Right lobe of liver (tissue), 4 donors: ENCODE results near the gene DNAJC15.

Experiments used
- CTCF ChIP-seq, 4 donors: fragments of 200-600 bp in 3 of 4; fragments of 450-650 bp in 1 of 4; IDR thresholded peaks; one replicate each; pipeline versions ENCODE4 v1.5.1 to v1.8.0; 2016 to 2022; ENCODE audit warnings: antibody characterized with exemption in 4 of 4, mild to moderate bottlenecking in 2 of 4
- POLR2A ChIP-seq: fragments of 450-650 bp; IDR thresholded peaks from one replicate; pipeline ENCODE4 v1.6.1; 2017; ENCODE audit warnings: antibody characterized with exemption, mild to moderate bottlenecking
- donor health status: DM: no; HTN: no; CAD: no.
- donor health status: DM: no; HTN: no; CAD: no.
- donor health status: DM: no; HTN: yes; CAD: no.

- TF ChIP-seq CTCF (IDR thresholded peaks at IDR 0.05) (no peak), POLR2A (no peak)
Observed at GRCh38 chr13:43102304-43102703, 78.9 kb downstream of the DNAJC15 start.
